ENCODE measurements around the gene TBC1D8.

DNA sequence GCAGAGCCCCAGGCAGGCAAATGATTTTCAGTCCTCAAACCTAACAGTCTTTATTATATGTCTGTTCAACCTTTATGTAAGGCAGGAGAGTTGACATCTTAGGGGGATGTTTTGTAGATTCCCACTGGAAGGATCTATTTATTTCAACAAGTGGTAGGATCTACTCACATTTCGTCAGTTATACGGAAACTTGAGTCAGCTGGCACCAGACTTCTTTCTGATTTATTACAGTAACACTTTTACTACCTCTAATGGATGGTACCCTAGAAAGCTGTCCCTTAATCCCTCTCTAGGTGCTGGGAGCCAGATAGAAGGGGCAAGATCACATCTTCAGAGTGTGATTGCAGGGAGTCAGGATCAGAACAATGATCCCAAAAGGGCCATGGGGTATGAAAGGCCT, 151.2 kb downstream of the TBC1D8 start:
- TF ChIP-seq, protein P1, sequence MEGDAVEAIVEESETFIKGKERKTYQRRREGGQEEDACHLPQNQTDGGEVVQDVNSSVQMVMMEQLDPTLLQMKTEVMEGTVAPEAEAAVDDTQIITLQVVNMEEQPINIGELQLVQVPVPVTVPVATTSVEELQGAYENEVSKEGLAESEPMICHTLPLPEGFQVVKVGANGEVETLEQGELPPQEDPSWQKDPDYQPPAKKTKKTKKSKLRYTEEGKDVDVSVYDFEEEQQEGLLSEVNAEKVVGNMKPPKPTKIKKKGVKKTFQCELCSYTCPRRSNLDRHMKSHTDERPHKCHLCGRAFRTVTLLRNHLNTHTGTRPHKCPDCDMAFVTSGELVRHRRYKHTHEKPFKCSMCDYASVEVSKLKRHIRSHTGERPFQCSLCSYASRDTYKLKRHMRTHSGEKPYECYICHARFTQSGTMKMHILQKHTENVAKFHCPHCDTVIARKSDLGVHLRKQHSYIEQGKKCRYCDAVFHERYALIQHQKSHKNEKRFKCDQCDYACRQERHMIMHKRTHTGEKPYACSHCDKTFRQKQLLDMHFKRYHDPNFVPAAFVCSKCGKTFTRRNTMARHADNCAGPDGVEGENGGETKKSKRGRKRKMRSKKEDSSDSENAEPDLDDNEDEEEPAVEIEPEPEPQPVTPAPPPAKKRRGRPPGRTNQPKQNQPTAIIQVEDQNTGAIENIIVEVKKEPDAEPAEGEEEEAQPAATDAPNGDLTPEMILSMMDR (IDR thresholded peaks at IDR 0.05), result no peak
- no peak for TF ChIP-seq ZFX (IDR thresholded peaks at IDR 0.05; ENCODE audit: borderline replicate concordance)
